ENCODE data around the gene HTT-AS.
"Not testable (repeated sequence)": the region's sequence is repeated elsewhere in the genome, so short reads cannot be mapped to it uniquely, and the experiment has no call there.

DNA sequence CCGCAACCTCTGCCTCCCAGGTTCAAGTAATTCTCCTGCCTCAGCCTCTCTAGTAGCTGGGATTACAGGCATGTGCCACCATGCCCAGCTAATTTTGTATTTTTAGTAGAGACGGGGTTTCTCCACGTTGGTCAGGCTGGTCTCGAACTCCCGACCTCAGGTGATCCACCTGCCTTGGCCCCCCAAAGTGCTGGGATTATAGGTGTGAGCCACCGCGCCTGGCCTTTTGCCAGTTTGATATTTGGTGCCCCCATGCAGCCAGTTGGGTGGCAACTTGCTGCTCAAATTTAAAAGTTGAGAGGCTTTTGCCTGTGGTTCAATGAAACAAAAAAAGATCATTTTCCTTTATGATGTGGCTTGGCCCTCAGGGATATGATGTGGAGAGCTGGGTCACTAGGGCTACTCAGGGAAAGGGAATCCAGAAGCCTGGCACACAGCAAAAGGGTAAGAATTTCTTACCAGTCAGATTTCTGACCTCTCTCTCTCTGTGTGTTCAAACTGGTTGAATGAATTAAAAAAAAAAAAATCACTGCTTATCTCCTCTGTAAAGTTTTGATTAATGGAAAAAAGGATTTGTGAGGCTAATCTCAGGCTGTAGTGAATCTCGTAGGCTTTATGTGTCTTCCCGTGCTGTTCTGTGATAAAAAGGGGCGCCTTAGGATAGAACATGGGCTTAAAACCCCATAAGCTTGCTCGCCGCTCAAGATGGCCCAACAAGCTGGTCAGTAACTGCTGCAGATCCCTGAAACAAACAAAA, 23.0 kb downstream of the HTT-AS start:
- TF ChIP-seq POLR2A (IDR thresholded peaks at IDR 0.05; ENCODE audit: low read depth, low read length); POLR2AphosphoS5 (IDR thresholded peaks at IDR 0.05; ENCODE audit: low read depth, low read length); TAF1 (IDR thresholded peaks at IDR 0.05; ENCODE audit: borderline replicate concordance, low read depth, low read length): not testable (repeated sequence)
